ENCODE data around the gene SHMT1. TPM values are rescaled to one million over a fixed set of nuclear protein-coding genes. Genes with fewer than 3 reads are reported as not detected.
"Not testable (repeated sequence)": the region's sequence is repeated elsewhere in the genome, so short reads cannot be mapped to it uniquely, and the experiment has no call there.

SHMT1 gene
- polyA plus RNA-seq, 1 donor, result 18.4 TPM

- H3K4me3 ChIP-seq (ENCODE audit: low read length); DNase-seq; H3K27me3 ChIP-seq (ENCODE audit: control insufficient read depth, insufficient read depth, low read length); H3K27ac ChIP-seq (ENCODE audit: low read length); H3K4me1 ChIP-seq (ENCODE audit: control insufficient read depth, insufficient read depth, low read length); H3K36me3 ChIP-seq (ENCODE audit: control insufficient read depth, insufficient read depth, low read length); H3K9me3 ChIP-seq (ENCODE audit: control insufficient read depth, low read depth, low read length): not testable (repeated sequence)
- WGBS (ENCODE audit: insufficient coverage, low lambda C conversion rate), result no CpG with 5 or more reads among the region's 10 CpGs
These were observed 25.4 kb upstream of the SHMT1 start for GRCh38 chr17:18388728-18389127.

- H3K36me3 ChIP-seq (ENCODE audit: control insufficient read depth, insufficient read depth, low read length); DNase-seq; H3K27me3 ChIP-seq (ENCODE audit: control insufficient read depth, insufficient read depth, low read length); H3K9me3 ChIP-seq (ENCODE audit: control insufficient read depth, low read depth, low read length); H3K27ac ChIP-seq (ENCODE audit: low read length); H3K4me3 ChIP-seq (ENCODE audit: low read length); H3K4me1 ChIP-seq (ENCODE audit: control insufficient read depth, insufficient read depth, low read length): not testable (repeated sequence)
- WGBS (ENCODE audit: insufficient coverage, low lambda C conversion rate), result no CpG with 5 or more reads among the region's 4 CpGs
These were observed 24.9 kb upstream of the SHMT1 start for GRCh38 chr17:18388266-18388665.

- H3K4me1 ChIP-seq (ENCODE audit: control insufficient read depth, insufficient read depth, low read length); H3K36me3 ChIP-seq (ENCODE audit: control insufficient read depth, insufficient read depth, low read length); H3K4me3 ChIP-seq (ENCODE audit: low read length); DNase-seq; H3K9me3 ChIP-seq (ENCODE audit: control insufficient read depth, low read depth, low read length); H3K27ac ChIP-seq (ENCODE audit: low read length): not testable (repeated sequence)
- no CpG with 5 or more reads among the region's 5 CpGs for WGBS (ENCODE audit: insufficient coverage, low lambda C conversion rate)
- H3K27me3 ChIP-seq (ENCODE audit: control insufficient read depth, insufficient read depth, low read length), result peaks cover 15% of the 10 kb centered on the region
These were observed 24.2 kb upstream of the SHMT1 start for GRCh38 chr17:18387583-18387982.

DNA sequence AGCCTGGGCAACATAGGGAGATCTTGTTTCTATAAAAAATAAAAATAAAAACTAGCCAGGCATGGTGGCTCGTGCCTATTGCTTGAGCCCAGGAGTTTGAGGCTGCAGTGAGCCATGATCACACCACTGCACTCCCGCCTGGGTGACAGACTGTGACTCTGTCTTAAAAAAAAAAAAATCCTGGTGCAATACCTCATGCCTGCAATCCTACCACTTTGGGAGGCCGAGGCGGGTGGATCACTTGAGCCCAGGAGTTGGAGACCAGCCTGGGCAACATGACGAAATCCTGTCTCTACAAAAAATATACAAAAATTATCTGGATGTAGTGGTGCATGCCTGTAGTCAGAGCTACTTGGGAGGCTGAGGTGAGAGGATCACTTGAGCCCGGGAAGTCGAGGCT lies 20.9 kb upstream of the SHMT1 start:
- not testable (repeated sequence) for H3K27ac ChIP-seq (ENCODE audit: low read length); H3K36me3 ChIP-seq (ENCODE audit: control insufficient read depth, insufficient read depth, low read length); H3K4me3 ChIP-seq (ENCODE audit: low read length); H3K9me3 ChIP-seq (ENCODE audit: control insufficient read depth, low read depth, low read length); H3K4me1 ChIP-seq (ENCODE audit: control insufficient read depth, insufficient read depth, low read length); DNase-seq
- H3K27me3 ChIP-seq (ENCODE audit: control insufficient read depth, insufficient read depth, low read length), result peaks cover 18% of the 10 kb centered on the region
- no CpG with 5 or more reads among the region's 7 CpGs for WGBS (ENCODE audit: insufficient coverage, low lambda C conversion rate)

DNA sequence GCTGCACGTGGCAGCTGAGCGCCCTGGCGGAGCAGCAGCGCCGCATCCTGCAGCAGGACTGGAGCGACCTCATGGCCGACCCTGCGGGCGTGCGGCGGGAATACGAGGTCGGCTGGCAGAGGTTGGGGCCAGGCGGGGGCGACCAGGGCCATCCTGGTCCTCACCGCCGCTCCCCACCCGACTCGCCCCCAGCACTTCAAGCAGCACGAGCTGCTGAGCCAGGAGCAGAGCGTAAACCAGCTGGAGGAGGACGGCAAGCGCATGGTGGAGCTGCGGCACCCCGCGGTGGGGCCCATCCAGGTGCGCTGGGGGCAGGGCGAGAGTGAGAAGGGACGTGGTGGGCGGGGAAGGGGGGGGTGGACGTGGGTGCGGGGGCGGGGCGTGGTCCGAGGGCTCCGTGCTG lies 19.7 kb upstream of the SHMT1 start:
- H3K36me3 ChIP-seq (ENCODE audit: control insufficient read depth, insufficient read depth, low read length); H3K4me3 ChIP-seq (ENCODE audit: low read length); H3K9me3 ChIP-seq (ENCODE audit: control insufficient read depth, low read depth, low read length); H3K27ac ChIP-seq (ENCODE audit: low read length); H3K4me1 ChIP-seq (ENCODE audit: control insufficient read depth, insufficient read depth, low read length): not testable (repeated sequence)
- no CpG with 5 or more reads among the region's 36 CpGs for WGBS (ENCODE audit: insufficient coverage, low lambda C conversion rate)
- peak; percentile 4 to 20 for DNase-seq
- peaks cover 18% of the 10 kb centered on the region for H3K27me3 ChIP-seq (ENCODE audit: control insufficient read depth, insufficient read depth, low read length)

DNA sequence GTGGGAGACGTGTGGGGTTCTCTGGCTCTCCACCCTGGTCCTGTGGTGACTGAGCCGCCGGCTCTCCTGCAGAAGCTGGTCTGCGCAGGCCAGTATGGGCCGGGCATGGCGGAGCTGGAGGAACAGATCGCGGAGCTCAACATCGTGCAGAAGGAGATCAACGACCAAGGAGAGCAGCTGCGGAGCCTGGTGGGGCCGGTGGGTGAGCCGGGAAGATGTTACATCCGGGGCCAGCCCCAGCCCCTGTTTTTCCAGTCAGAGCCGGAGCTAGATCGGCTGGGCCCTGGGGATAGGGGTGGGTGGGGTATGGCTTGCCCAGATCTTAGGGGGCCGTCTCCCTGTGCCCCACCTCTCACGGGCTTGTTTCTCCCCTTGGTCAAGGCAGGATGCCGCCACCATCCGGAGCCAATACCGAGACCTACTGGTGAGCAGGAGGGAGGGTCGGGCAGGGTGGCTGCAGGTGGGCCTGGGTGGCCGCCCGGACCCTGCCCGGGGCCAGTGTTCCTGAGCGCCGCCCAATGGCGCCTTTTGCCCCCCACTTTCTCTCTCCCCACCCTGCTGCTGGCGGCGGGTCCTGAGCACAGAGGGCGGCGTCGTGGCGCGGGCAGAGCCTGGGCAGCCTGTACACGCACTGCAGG lies 19.2 kb upstream of the SHMT1 start:
- H3K9me3 ChIP-seq (ENCODE audit: control insufficient read depth, low read depth, low read length), result peaks cover 4% of the 10 kb centered on the region
- H3K36me3 ChIP-seq (ENCODE audit: control insufficient read depth, insufficient read depth, low read length), result no peaks in the 10 kb centered on the region
- no peak overlapping the region for H3K27ac ChIP-seq (ENCODE audit: low read length)
- no peak for DNase-seq
- WGBS (ENCODE audit: insufficient coverage, low lambda C conversion rate), result no CpG with 5 or more reads among the region's 36 CpGs
- H3K4me1 ChIP-seq (ENCODE audit: control insufficient read depth, insufficient read depth, low read length), result peaks cover 5% of the 10 kb centered on the region
- H3K4me3 ChIP-seq (ENCODE audit: low read length), result no peak overlapping the region
- H3K27me3 ChIP-seq (ENCODE audit: control insufficient read depth, insufficient read depth, low read length), result peaks cover 18% of the 10 kb centered on the region

- peaks cover 4% of the 10 kb centered on the region for H3K9me3 ChIP-seq (ENCODE audit: control insufficient read depth, low read depth, low read length)
- peaks cover 7% of the 10 kb centered on the region for H3K4me1 ChIP-seq (ENCODE audit: control insufficient read depth, insufficient read depth, low read length)
- no CpG with 5 or more reads among the region's 3 CpGs for WGBS (ENCODE audit: insufficient coverage, low lambda C conversion rate)
- DNase-seq, result no peak
- no peak overlapping the region for H3K27ac ChIP-seq (ENCODE audit: low read length)
- H3K27me3 ChIP-seq (ENCODE audit: control insufficient read depth, insufficient read depth, low read length), result peaks cover 18% of the 10 kb centered on the region
- H3K36me3 ChIP-seq (ENCODE audit: control insufficient read depth, insufficient read depth, low read length), result no peaks in the 10 kb centered on the region
- H3K4me3 ChIP-seq (ENCODE audit: low read length), result no peak overlapping the region
These were observed 18.5 kb upstream of the SHMT1 start for GRCh38 chr17:18381953-18382245.

DNA sequence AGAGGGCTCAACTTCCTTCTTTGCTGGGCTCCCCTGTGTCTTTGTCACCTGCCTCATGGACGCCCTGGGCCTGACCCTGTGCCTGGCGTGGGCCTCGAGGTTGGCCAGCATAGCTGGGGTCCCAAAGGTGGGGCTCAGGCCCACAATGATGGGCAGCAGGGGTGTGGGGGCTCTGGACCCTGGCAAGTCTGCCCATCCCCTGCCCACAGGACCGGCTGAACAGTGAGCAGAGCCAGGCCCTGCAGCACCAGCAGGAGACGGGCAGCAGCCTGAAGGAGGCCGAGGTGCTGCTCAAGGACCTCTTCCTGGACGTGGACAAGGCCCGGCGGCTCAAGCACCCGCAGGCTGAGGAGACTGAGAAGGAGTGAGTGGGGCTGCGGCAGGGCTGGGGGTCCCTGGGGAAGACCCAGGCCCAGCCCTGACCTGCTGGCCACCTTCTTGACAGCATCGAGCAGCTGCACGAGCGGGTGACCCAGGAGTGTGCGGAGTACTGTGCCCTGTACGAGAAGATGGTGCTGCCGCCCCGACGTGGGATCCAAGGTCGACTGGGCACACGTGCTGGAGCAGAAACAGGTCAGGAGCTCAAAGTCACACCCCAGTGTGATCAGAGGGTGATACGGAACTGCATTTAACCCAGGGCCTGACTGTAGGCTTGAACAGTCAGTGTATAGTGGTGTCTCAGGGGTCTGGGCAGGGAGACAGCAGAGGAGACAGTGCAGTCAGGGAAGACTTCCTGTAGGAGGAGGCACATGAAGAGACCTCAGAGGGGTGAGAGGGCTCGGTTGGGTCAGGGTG lies 18.0 kb upstream of the SHMT1 start:
- peaks cover 7% of the 10 kb centered on the region for H3K4me1 ChIP-seq (ENCODE audit: control insufficient read depth, insufficient read depth, low read length)
- H3K36me3 ChIP-seq (ENCODE audit: control insufficient read depth, insufficient read depth, low read length), result no peaks in the 10 kb centered on the region
- no CpG with 5 or more reads among the region's 23 CpGs for WGBS (ENCODE audit: insufficient coverage, low lambda C conversion rate)
- DNase-seq, result no peak
- no peak overlapping the region for H3K4me3 ChIP-seq (ENCODE audit: low read length)
- peaks cover 18% of the 10 kb centered on the region for H3K27me3 ChIP-seq (ENCODE audit: control insufficient read depth, insufficient read depth, low read length)
- H3K9me3 ChIP-seq (ENCODE audit: control insufficient read depth, low read depth, low read length), result peaks cover 4% of the 10 kb centered on the region
- H3K27ac ChIP-seq (ENCODE audit: low read length), result no peak overlapping the region

DNA sequence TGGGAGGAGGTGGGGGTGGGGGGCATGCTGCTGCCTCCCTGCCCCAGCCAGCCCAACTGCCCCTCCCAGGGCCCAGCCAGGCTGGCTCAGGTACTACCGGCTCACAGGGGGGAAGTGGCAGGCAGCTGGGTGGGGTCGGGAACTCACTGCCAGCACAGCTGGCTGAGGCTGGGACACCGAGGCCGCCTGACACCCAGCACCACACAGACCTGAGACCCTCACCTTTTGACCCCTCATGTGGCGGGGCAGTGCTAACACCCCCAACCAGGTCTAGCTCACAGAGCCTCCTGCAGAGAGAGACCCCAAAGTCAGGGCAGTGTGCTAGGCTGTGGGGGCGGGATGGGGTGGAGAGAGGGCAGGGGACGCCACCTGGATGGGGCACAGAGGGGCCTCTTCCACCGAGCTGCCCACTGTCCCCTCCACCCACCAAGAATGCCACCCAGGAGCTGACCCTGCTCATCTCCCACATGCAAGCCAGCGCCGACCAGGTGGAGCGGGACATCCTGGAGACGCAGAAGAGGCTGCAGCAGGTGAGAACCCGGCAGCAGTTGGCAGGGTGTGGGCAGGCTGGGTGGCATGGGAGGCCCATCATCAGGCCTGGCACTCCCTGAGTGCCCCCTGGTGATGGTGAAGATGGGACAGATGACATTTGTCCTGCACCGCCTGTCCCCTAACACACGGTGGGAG lies 17.3 kb upstream of the SHMT1 start:
- peaks cover 7% of the 10 kb centered on the region for H3K4me1 ChIP-seq (ENCODE audit: control insufficient read depth, insufficient read depth, low read length)
- no peaks in the 10 kb centered on the region for H3K36me3 ChIP-seq (ENCODE audit: control insufficient read depth, insufficient read depth, low read length)
- WGBS (ENCODE audit: insufficient coverage, low lambda C conversion rate), result no CpG with 5 or more reads among the region's 15 CpGs
- peaks cover 18% of the 10 kb centered on the region for H3K27me3 ChIP-seq (ENCODE audit: control insufficient read depth, insufficient read depth, low read length)
- no peak for DNase-seq
- H3K27ac ChIP-seq (ENCODE audit: low read length), result no peak overlapping the region
- H3K4me3 ChIP-seq (ENCODE audit: low read length), result no peak overlapping the region
- H3K9me3 ChIP-seq (ENCODE audit: control insufficient read depth, low read depth, low read length), result peaks cover 4% of the 10 kb centered on the region

- Histone ChIP-seq H3K4me3 (ENCODE audit: low read length) (no peak overlapping the region), H3K27me3 (ENCODE audit: control insufficient read depth, insufficient read depth, low read length) (peaks cover 18% of the 10 kb centered on the region), H3K27ac (ENCODE audit: low read length) (no peak overlapping the region), H3K36me3 (ENCODE audit: control insufficient read depth, insufficient read depth, low read length) (no peaks in the 10 kb centered on the region), H3K9me3 (ENCODE audit: control insufficient read depth, low read depth, low read length) (peaks cover 8% of the 10 kb centered on the region), H3K4me1 (ENCODE audit: control insufficient read depth, insufficient read depth, low read length) (peaks cover 7% of the 10 kb centered on the region)
- DNase-seq, result no peak
- no CpG with 5 or more reads among the region's 16 CpGs for WGBS (ENCODE audit: insufficient coverage, low lambda C conversion rate)
These were observed 16.1 kb upstream of the SHMT1 start for GRCh38 chr17:18379246-18380146.
